Osteoblast (primary cell): Measurements from ENCODE around the gene PHOSPHO2. TPM values are rescaled to one million over a fixed set of nuclear protein-coding genes. Genes with fewer than 3 reads are reported as not detected.

Source experiments
- DNase-seq: peaks from one replicate; pipeline ENCODE4 v3.0.0; 2011; ENCODE audit warnings: low spot score, mixed read lengths; ENCODE audit not compliant: insufficient read length; ENCODE audit errors: missing footprints
- H2AFZ ChIP-seq: 2 replicates; pipeline ENCODE4 v1.6.0; 2011; ENCODE audit warnings: mild to moderate bottlenecking, low read length
- H3K27ac ChIP-seq: 2 replicates; pipeline ENCODE4 v1.5.1; 2011; ENCODE audit warnings: mild to moderate bottlenecking, low read depth, low read length, moderate library complexity
- H3K27me3 ChIP-seq: 2 replicates; pipeline ENCODE4 v1.6.0; 2012; ENCODE audit warnings: mild to moderate bottlenecking, control low read depth, inconsistent platforms, low read length, moderate library complexity; ENCODE audit not compliant: insufficient read depth
- H3K36me3 ChIP-seq: 2 replicates; pipeline ENCODE4 v1.5.1; 2011; ENCODE audit warnings: mild to moderate bottlenecking, low read length, control low read depth, moderate library complexity; ENCODE audit not compliant: insufficient read depth
- H3K4me1 ChIP-seq: 2 replicates; pipeline ENCODE4 v1.5.1; 2011; ENCODE audit warnings: mild to moderate bottlenecking, low read length, control low read depth, moderate library complexity; ENCODE audit not compliant: insufficient read depth
- H3K4me2 ChIP-seq: 2 replicates; pipeline ENCODE4 v1.6.0; 2011; ENCODE audit warnings: mild to moderate bottlenecking, low read length; ENCODE audit not compliant: insufficient read depth
- H3K4me3 ChIP-seq: fragments of 200-600 bp; sonication (generic); 3 replicates; pipeline ENCODE4 v1.5.1; 2012; ENCODE audit warnings: mild to moderate bottlenecking, low read length, inconsistent platforms; ENCODE audit not compliant: insufficient read depth
- H3K79me2 ChIP-seq: 2 replicates; pipeline ENCODE4 v1.6.0; 2012; ENCODE audit warnings: mild to moderate bottlenecking, low read length, control low read depth, inconsistent platforms; ENCODE audit not compliant: insufficient read depth
- H3K9me3 ChIP-seq: 2 replicates; pipeline ENCODE4 v1.5.1; 2011; ENCODE audit warnings: low read depth, low read length, control low read depth
- H4K20me1 ChIP-seq: 2 replicates; pipeline ENCODE4 v1.6.0; 2012; ENCODE audit warnings: mild to moderate bottlenecking, low read length, control low read depth; ENCODE audit not compliant: insufficient read depth
- total RNA-seq: library from RNA; depleted of rRNA; stranded (reverse); fragments of >200 nt; gene quantifications from 2 replicates; pipeline ENCODE4 v1.2.3, GENCODE V29; 2012
- TF ChIP-seq, protein P1 (sequence below): IDR thresholded peaks from 2 replicates; pipeline ENCODE4 v1.5.1; 2011; ENCODE audit warnings: mild to moderate bottlenecking, low read depth, low read length, moderate library complexity; ENCODE audit errors: extremely low read depth

The PHOSPHO2 gene
- total RNA-seq, 1 donor = 3.6 TPM

DNA sequence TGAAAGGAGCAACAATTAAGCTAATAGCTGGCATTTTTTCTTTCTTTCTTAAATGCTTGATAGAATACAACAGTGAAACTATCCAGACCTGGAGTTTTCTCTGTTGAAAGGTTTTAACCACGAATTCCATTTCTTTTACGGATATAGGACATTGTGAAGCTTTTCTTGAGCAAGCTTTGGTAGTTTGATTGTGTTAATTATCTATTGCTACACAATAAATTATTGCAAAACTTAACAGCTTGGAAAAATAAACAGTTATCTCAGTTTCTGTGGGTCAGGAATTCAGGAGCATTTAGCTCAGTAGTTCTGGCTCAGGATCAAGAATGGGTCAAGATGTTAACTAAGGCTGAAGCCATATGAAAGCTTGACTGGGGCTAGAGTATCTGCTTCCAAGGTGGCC, 11.7 kb downstream of the PHOSPHO2 start:
- Histone ChIP-seq H2AFZ (no peak overlapping the region), H3K4me1 (no peaks in the 10 kb centered on the region), H3K9me3 (no peaks in the 10 kb centered on the region), H3K4me2 (no peak overlapping the region), H4K20me1 (no peaks in the 10 kb centered on the region), H3K27ac (no peak overlapping the region), H3K4me3 (no peak overlapping the region), H3K27me3 (no peaks in the 10 kb centered on the region), H3K36me3 (no peaks in the 10 kb centered on the region), H3K79me2 (no peaks in the 10 kb centered on the region)
- TF ChIP-seq, protein P1, sequence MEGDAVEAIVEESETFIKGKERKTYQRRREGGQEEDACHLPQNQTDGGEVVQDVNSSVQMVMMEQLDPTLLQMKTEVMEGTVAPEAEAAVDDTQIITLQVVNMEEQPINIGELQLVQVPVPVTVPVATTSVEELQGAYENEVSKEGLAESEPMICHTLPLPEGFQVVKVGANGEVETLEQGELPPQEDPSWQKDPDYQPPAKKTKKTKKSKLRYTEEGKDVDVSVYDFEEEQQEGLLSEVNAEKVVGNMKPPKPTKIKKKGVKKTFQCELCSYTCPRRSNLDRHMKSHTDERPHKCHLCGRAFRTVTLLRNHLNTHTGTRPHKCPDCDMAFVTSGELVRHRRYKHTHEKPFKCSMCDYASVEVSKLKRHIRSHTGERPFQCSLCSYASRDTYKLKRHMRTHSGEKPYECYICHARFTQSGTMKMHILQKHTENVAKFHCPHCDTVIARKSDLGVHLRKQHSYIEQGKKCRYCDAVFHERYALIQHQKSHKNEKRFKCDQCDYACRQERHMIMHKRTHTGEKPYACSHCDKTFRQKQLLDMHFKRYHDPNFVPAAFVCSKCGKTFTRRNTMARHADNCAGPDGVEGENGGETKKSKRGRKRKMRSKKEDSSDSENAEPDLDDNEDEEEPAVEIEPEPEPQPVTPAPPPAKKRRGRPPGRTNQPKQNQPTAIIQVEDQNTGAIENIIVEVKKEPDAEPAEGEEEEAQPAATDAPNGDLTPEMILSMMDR = no peak
- no peak for DNase-seq

DNA sequence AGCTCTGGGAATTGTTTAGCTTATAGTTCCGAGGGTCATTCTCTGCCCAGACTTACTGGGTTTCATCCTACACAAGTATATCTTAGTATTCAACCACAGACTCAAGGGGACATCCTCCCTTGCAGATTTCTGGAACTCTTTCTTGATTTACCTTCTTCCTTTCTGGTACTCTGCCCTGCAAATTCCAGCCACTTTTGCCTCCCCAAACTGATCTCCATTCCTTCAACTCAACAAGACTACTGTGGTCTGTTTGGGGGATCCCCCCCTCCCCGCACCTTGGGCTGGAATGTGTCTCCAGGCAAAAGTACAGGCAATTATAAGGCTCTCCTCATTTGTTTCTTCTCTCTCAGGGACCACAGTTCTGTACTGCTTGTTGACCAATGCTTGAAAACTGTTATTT, 13.4 kb downstream of the PHOSPHO2 start:
- no peak for DNase-seq
- no peaks in the 10 kb centered on the region for H3K27me3 ChIP-seq
- no peak overlapping the region for H3K4me2 ChIP-seq
- TF ChIP-seq, protein P1 = no peak
- H3K27ac ChIP-seq = no peak overlapping the region
- H3K4me1 ChIP-seq = no peaks in the 10 kb centered on the region
- H3K9me3 ChIP-seq = no peaks in the 10 kb centered on the region
- no peak overlapping the region for H3K4me3 ChIP-seq
- no peaks in the 10 kb centered on the region for H3K79me2 ChIP-seq
- H3K36me3 ChIP-seq = no peaks in the 10 kb centered on the region
- no peaks in the 10 kb centered on the region for H4K20me1 ChIP-seq
- no peak overlapping the region for H2AFZ ChIP-seq

DNA sequence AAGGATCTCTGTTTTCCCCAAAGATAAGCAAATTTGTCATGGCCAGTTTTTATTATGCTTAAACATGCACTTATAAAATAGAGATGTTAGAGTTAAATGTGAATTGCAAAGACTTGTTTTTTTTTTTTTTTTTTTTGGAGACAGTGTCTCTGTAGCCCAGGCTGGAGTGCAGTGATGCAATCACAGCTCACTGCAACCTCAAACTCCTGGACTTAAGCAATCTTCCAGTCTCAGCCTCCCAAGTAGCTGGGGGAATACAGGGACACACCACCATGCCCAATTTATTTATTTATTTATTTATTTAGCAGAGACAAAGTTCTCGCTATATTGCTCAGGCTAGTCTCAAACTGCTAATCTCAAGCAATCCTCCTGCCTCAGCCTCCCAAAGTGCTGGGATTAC, 15.1 kb downstream of the PHOSPHO2 start:
- Histone ChIP-seq H3K36me3 (no peaks in the 10 kb centered on the region), H3K9me3 (no peaks in the 10 kb centered on the region), H3K27ac (no peak overlapping the region), H2AFZ (no peak overlapping the region), H3K27me3 (no peaks in the 10 kb centered on the region), H3K79me2 (no peaks in the 10 kb centered on the region), H3K4me1 (no peaks in the 10 kb centered on the region), H3K4me2 (no peak overlapping the region), H3K4me3 (no peak overlapping the region), H4K20me1 (no peaks in the 10 kb centered on the region)
- TF ChIP-seq, protein P1 = no peak
- DNase-seq = no peak

DNA sequence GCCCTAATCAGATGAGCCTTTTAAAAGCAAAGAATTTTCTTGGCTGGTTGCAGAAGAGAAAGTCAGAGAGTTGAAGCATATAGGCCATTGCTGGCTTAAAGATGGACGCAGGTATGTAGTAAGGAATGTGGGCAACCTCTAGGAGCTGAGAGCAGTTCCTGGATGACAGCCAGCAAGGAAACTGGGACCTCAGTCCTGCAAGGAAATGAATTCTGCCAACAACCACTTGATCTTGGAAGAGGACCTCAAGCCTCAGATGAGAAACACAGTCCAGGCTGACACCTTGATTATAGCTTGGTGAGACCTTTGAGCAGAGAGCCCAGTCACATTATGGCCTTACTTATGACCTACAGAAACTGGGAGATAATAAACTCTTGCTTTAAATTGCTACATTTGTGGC, 15.7 kb downstream of the PHOSPHO2 start:
- H3K27me3 ChIP-seq = no peaks in the 10 kb centered on the region
- no peak overlapping the region for H3K4me3 ChIP-seq
- peaks cover 3% of the 10 kb centered on the region for H3K4me1 ChIP-seq
- no peak for DNase-seq
- H3K4me2 ChIP-seq = no peak overlapping the region
- no peaks in the 10 kb centered on the region for H3K9me3 ChIP-seq
- no peak overlapping the region for H2AFZ ChIP-seq
- H3K79me2 ChIP-seq = no peaks in the 10 kb centered on the region
- TF ChIP-seq, protein P1 = no peak
- H3K36me3 ChIP-seq = no peaks in the 10 kb centered on the region
- H3K27ac ChIP-seq = no peak overlapping the region
- no peaks in the 10 kb centered on the region for H4K20me1 ChIP-seq
